Neural progenitor cell (in vitro differentiated cells): ENCODE measurements around the gene LUZP2.

Experiments used
- EZH2 ChIP-seq: fragments of 200-600 bp; sonication (generic); IDR thresholded peaks from 2 replicates; pipeline ENCODE4 v1.6.1; 2017; ENCODE audit warnings: antibody characterized with exemption, mild to moderate bottlenecking, moderate library complexity
- TF ChIP-seq, protein P1 (sequence below): fragments of 200-600 bp; sonication (generic); IDR thresholded peaks from 2 replicates; pipeline ENCODE4 v1.5.1; 2017; ENCODE audit warnings: antibody characterized with exemption, mild to moderate bottlenecking

- TF ChIP-seq EZH2: no peak
- TF ChIP-seq, protein P1, sequence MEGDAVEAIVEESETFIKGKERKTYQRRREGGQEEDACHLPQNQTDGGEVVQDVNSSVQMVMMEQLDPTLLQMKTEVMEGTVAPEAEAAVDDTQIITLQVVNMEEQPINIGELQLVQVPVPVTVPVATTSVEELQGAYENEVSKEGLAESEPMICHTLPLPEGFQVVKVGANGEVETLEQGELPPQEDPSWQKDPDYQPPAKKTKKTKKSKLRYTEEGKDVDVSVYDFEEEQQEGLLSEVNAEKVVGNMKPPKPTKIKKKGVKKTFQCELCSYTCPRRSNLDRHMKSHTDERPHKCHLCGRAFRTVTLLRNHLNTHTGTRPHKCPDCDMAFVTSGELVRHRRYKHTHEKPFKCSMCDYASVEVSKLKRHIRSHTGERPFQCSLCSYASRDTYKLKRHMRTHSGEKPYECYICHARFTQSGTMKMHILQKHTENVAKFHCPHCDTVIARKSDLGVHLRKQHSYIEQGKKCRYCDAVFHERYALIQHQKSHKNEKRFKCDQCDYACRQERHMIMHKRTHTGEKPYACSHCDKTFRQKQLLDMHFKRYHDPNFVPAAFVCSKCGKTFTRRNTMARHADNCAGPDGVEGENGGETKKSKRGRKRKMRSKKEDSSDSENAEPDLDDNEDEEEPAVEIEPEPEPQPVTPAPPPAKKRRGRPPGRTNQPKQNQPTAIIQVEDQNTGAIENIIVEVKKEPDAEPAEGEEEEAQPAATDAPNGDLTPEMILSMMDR: no peak
Measured at GRCh38 chr11:24808173-24808572, 311.3 kb downstream of the LUZP2 start.
